Gastrocnemius medialis (tissue), 4 donors: ENCODE measurements around the gene REN. TPM values are rescaled to one million over a fixed set of nuclear protein-coding genes. Genes with fewer than 3 reads are reported as not detected.

Source experiments
- ATAC-seq, 2 donors: fragments of 150-250 bp; one replicate each; pipeline ENCODE4 v1.9.1; 2016
- DNase-seq, 2 donors: peaks; one replicate each; pipeline ENCODE4 v3.0.0-alpha.2; 2019
- H3K27ac ChIP-seq, 4 donors: fragments of 200-600 bp; sonication (generic); 1 replicate in 1 of 4; 2 replicates in 3 of 4; pipeline ENCODE4 v1.5.1; 2016 to 2018; ENCODE audit warnings: mild to moderate bottlenecking in 2 of 4, moderate library complexity in 1 of 4
- H3K27me3 ChIP-seq, 3 donors: fragments of 200-600 bp; sonication (generic) in 2 of 3; 1 replicate in 1 of 3; 2 replicates in 2 of 3; pipeline versions ENCODE4 v1.5.1 to v1.6.0; 2016 to 2019; ENCODE audit warnings: mild to moderate bottlenecking in 1 of 3, moderate library complexity in 1 of 3
- H3K36me3 ChIP-seq, 2 donors: fragments of 200-600 bp; sonication (generic) in 1 of 2; one replicate each; pipeline ENCODE4 v1.5.1; 2017 to 2018
- H3K4me1 ChIP-seq, 2 donors: fragments of 200-600 bp; sonication (generic) in 1 of 2; one replicate each; pipeline ENCODE4 v1.5.1; 2016 to 2017; ENCODE audit warnings: mild to moderate bottlenecking in 2 of 2
- H3K4me3 ChIP-seq, 4 donors: fragments of 200-600 bp; sonication (generic) in 3 of 4; 1 replicate in 1 of 4; 2 replicates in 3 of 4; pipeline ENCODE4 v1.5.1; 2016 to 2019; ENCODE audit warnings: mild to moderate bottlenecking in 2 of 4
- H3K9me3 ChIP-seq, 3 donors: fragments of 200-600 bp; sonication (generic) in 2 of 3; 1 replicate in 1 of 3; 2 replicates in 2 of 3; pipeline ENCODE4 v1.5.1; 2016 to 2019
- CTCF ChIP-seq, 5 experiments: fragments of 450-650 bp in 3 of 5; fragments of 200-600 bp in 2 of 5; sonication (generic) in 2 of 5; IDR thresholded peaks in 4 of 5; conservative IDR thresholded peaks in 1 of 5; 1 replicate in 4 of 5; 2 replicates in 1 of 5; pipeline ENCODE4 v1.5.1; 2016 to 2019; ENCODE audit warnings: antibody characterized with exemption in 5 of 5, mild to moderate bottlenecking in 3 of 5, moderate library complexity in 3 of 5
- POLR2A ChIP-seq, 2 donors: fragments of 450-650 bp; IDR thresholded peaks; one replicate each; pipeline ENCODE4 v1.6.1; 2017; ENCODE audit warnings: antibody characterized with exemption in 2 of 2, mild to moderate bottlenecking in 2 of 2, moderate library complexity in 2 of 2
- in situ Hi-C, 4 donors: fragments of 200-750 bp; cut with MboI; loops; one replicate each; pipeline versions ENCODE4 v1.15.0 to v1.8.0; 2017; ENCODE audit warnings: low sequenced_read_pairs in 4 of 4
- intact Hi-C: fragments of 100-400 bp; cut with DNase I; formaldehyde crosslinking; loops from one replicate; pipeline ENCODE4 v1.15.1; 2023; ENCODE audit warnings: low total_unique reads
- total RNA-seq, 4 donors: library from RNA; depleted of rRNA; stranded (reverse); fragments of >200 nt; gene quantifications; one replicate each; pipeline versions ENCODE4 v1.1.0 to v1.2.3, GENCODE V29; 2016

REN gene
- total RNA-seq, 4 donors from 2014 or later, result 0.22 TPM; not detected in 3

- Histone ChIP-seq H3K4me1 (peaks cover 11 to 15% of the 10 kb centered on the region in 2 donors), H3K36me3 (no peaks in the 10 kb centered on the region), H3K4me3 (no peak overlapping the region), H3K27ac (no peak overlapping the region), H3K9me3 (no peaks in the 10 kb centered on the region), H3K27me3 (no peaks in the 10 kb centered on the region)
- intact Hi-C loops, result no loop called here
- ATAC-seq, result no peak
- TF ChIP-seq POLR2A (IDR thresholded peaks at IDR 0.05) (no peak), CTCF (IDR thresholded peaks at IDR 0.05 in 4 of 5, conservative IDR thresholded peaks at IDR 0.05 in 1 of 5) (no peak)
- DNase-seq, result no peak
- in situ Hi-C loops, result loop anchor here in 1 of 4 donors (10.0 kb wide), 1 partner anchor 58 kb away; the partner anchor contains the start of gene SOX13
Observed at GRCh38 chr1:204132718-204133117, 33.4 kb downstream of the REN start.

GRCh38 chr1:204131978-204132377, 34.2 kb downstream of the REN start:
- no peak for ATAC-seq
- Histone ChIP-seq H3K4me3 (no peak overlapping the region), H3K27ac (no peak overlapping the region), H3K27me3 (no peaks in the 10 kb centered on the region), H3K9me3 (no peaks in the 10 kb centered on the region), H3K4me1 (peaks cover 14 to 22% of the 10 kb centered on the region in 2 donors), H3K36me3 (no peaks in the 10 kb centered on the region)
- intact Hi-C loops (no loop called here), in situ Hi-C loops (loop anchor here in 1 of 4 donors (10.0 kb wide), 1 partner anchor 57 kb away; the partner anchor contains the start of gene SOX13)
- no peak for TF ChIP-seq POLR2A (IDR thresholded peaks at IDR 0.05)
- no peak for TF ChIP-seq CTCF (IDR thresholded peaks at IDR 0.05 in 4 of 5, conservative IDR thresholded peaks at IDR 0.05 in 1 of 5)
- no peak for DNase-seq

- intact Hi-C loops, result no loop called here
- Histone ChIP-seq H3K4me1 (peaks cover 14 to 29% of the 10 kb centered on the region in 2 donors), H3K4me3 (no peak overlapping the region), H3K9me3 (no peaks in the 10 kb centered on the region), H3K36me3 (no peaks in the 10 kb centered on the region), H3K27ac (peak overlapping the region in 1 of 4 donors; percentile 12), H3K27me3 (no peaks in the 10 kb centered on the region)
- no peak for ATAC-seq
- DNase-seq, result no peak
- in situ Hi-C loops, result loop anchor here in 1 of 4 donors (10.0 kb wide), 1 partner anchor 56 kb away; the partner anchor contains the start of gene SOX13
- TF ChIP-seq CTCF (IDR thresholded peaks at IDR 0.05 in 4 of 5, conservative IDR thresholded peaks at IDR 0.05 in 1 of 5) (no peak), POLR2A (IDR thresholded peaks at IDR 0.05) (no peak)
Observed at GRCh38 chr1:204130981-204131892, 34.9 kb downstream of the REN start.

- in situ Hi-C loops, result loop anchor here in 1 of 4 donors (10.0 kb wide), 1 partner anchor 55 kb away; the partner anchor contains the start of gene SOX13
- H3K36me3 ChIP-seq, result peaks cover 0 to 8% of the 10 kb centered on the region in 2 donors
Observed at GRCh38 chr1:204130178-204130577, 36.0 kb downstream of the REN start.

More at GRCh38 chr1:204130178-204130577, 36.0 kb downstream of the REN start:
- TF ChIP-seq CTCF (IDR thresholded peaks at IDR 0.05 in 4 of 5, conservative IDR thresholded peaks at IDR 0.05 in 1 of 5), result no peak
- no peak for TF ChIP-seq POLR2A (IDR thresholded peaks at IDR 0.05)
- no peak for ATAC-seq
- Histone ChIP-seq H3K27ac (no peak overlapping the region), H3K27me3 (no peaks in the 10 kb centered on the region), H3K9me3 (no peaks in the 10 kb centered on the region), H3K4me1 (peaks cover 14 to 32% of the 10 kb centered on the region in 2 donors), H3K4me3 (no peak overlapping the region)
- intact Hi-C loops, result no loop called here
- DNase-seq, result no peak
